Osteocyte (in vitro differentiated cells): ENCODE data around the gene HIC1. TPM values are rescaled to one million over a fixed set of nuclear protein-coding genes. Genes with fewer than 3 reads are reported as not detected.

Source experiments
- DNase-seq: peaks from one replicate; pipeline ENCODE4 v3.0.0; 2021; ENCODE audit warnings: mixed read lengths; ENCODE audit not compliant: unreplicated experiment; ENCODE audit errors: extremely low spot score
- H3K27ac Mint-ChIP-seq: one replicate; pipeline ENCODE4 v1.8.0; 2021; ENCODE audit warnings: mild to moderate bottlenecking, mixed read lengths; ENCODE audit not compliant: unreplicated experiment
- H3K27me3 Mint-ChIP-seq: one replicate; pipeline ENCODE4 v1.8.0; 2021; ENCODE audit warnings: mixed read lengths; ENCODE audit not compliant: unreplicated experiment
- H3K36me3 Mint-ChIP-seq: one replicate; pipeline ENCODE4 v1.8.0; 2021; ENCODE audit warnings: mixed read lengths; ENCODE audit not compliant: unreplicated experiment
- H3K4me1 Mint-ChIP-seq: one replicate; pipeline ENCODE4 v1.8.0; 2021; ENCODE audit warnings: mixed read lengths; ENCODE audit not compliant: unreplicated experiment
- H3K4me3 Mint-ChIP-seq: one replicate; pipeline ENCODE4 v1.8.0; 2021; ENCODE audit warnings: mild to moderate bottlenecking, moderate library complexity, mixed read lengths; ENCODE audit not compliant: unreplicated experiment
- H3K9me3 Mint-ChIP-seq: one replicate; pipeline ENCODE4 v1.8.0; 2021; ENCODE audit warnings: mixed read lengths; ENCODE audit not compliant: unreplicated experiment
- total RNA-seq: library from RNA; stranded (reverse); gene quantifications from 2 replicates; pipeline ENCODE4 v1.2.1, GENCODE V29; 2021
- TF ChIP-seq, protein P1 (sequence below): fragments of 200-600 bp; sonication (generic); IDR thresholded peaks from 2 replicates; pipeline ENCODE4 v1.5.0; 2021; ENCODE audit warnings: antibody characterized with exemption, mild to moderate bottlenecking, moderate library complexity

HIC1 gene
- total RNA-seq, 1 donor from 2014 or later, result 3.3 TPM

DNA sequence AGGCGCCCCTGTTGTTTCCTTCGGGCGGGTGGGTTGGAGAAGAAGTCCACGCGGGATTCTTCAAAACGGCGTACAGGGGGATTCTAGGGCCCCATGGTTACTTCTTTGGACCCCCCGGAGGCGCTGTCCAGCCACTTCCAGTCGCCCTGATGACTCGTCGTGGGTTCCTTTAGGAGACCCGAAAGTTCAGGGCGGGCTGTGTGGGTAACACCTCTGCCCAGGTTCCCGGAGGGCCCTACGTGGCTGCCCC is 716 bp upstream of the HIC1 start:
- H3K4me1 Mint-ChIP-seq, result peaks cover 22% of the 10 kb centered on the region
- H3K27me3 Mint-ChIP-seq, result peaks cover 4% of the 10 kb centered on the region
- no peak overlapping the region for H3K27ac Mint-ChIP-seq
- H3K9me3 Mint-ChIP-seq, result no peaks in the 10 kb centered on the region
- H3K36me3 Mint-ChIP-seq, result no peaks in the 10 kb centered on the region
- H3K4me3 Mint-ChIP-seq, result peak overlapping the region; percentile 62
- DNase-seq, result no peak
- TF ChIP-seq, protein P1, sequence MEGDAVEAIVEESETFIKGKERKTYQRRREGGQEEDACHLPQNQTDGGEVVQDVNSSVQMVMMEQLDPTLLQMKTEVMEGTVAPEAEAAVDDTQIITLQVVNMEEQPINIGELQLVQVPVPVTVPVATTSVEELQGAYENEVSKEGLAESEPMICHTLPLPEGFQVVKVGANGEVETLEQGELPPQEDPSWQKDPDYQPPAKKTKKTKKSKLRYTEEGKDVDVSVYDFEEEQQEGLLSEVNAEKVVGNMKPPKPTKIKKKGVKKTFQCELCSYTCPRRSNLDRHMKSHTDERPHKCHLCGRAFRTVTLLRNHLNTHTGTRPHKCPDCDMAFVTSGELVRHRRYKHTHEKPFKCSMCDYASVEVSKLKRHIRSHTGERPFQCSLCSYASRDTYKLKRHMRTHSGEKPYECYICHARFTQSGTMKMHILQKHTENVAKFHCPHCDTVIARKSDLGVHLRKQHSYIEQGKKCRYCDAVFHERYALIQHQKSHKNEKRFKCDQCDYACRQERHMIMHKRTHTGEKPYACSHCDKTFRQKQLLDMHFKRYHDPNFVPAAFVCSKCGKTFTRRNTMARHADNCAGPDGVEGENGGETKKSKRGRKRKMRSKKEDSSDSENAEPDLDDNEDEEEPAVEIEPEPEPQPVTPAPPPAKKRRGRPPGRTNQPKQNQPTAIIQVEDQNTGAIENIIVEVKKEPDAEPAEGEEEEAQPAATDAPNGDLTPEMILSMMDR, result no peak

DNA sequence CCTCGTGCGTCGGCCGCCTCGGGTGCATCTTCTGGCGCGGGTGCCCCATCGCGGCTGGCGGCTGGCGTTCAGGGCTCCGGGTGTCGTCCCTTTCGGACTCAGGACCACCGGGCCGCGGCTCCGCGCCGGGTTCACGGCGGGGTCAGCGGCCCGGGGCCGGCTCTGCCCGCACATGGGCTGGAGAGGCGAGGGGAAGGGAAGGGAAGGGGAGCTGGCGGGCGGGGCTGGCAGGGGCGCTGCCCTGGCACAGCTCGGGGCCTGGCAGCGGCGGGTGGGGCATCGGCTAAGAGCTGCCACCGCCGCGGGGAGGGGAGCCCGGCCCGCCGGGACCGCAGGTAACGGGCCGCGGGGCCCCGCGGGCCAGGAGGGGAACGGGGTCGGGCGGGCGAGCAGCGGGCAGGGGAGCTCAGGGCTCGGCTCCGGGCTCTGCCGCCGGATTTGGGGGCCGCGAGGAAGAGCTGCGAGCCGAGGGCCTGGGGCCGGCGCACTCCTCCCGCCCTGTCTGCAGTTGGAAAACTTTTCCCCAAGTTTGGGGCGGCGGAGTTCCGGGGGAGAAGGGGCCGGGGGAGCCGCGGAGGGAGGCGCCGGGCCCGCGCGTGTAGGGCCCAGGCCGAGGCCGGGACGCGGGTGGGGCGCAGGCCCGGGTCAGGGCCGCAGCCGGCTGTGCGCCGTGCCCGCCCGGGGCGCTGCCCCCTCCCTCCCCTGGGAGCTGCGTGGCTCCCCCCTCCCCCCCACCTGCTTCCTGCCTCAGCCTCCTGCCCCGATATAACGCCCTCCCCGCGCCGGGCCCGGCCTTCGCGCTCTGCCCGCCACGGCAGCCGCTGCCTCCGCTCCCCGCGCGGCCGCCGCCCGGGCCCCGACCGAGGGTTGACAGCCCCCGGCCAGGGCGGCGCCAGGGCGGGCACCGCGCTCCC is 646 bp downstream of the HIC1 start:
- H3K36me3 Mint-ChIP-seq, result peaks cover 8% of the 10 kb centered on the region
- H3K27ac Mint-ChIP-seq, result no peak overlapping the region
- TF ChIP-seq, protein P1, result no peak
- DNase-seq, result no peak
- peak overlapping the region; percentile 53 for H3K4me3 Mint-ChIP-seq
- H3K27me3 Mint-ChIP-seq, result peaks cover 4% of the 10 kb centered on the region
- peaks cover 24% of the 10 kb centered on the region for H3K4me1 Mint-ChIP-seq
- H3K9me3 Mint-ChIP-seq, result no peaks in the 10 kb centered on the region

DNA sequence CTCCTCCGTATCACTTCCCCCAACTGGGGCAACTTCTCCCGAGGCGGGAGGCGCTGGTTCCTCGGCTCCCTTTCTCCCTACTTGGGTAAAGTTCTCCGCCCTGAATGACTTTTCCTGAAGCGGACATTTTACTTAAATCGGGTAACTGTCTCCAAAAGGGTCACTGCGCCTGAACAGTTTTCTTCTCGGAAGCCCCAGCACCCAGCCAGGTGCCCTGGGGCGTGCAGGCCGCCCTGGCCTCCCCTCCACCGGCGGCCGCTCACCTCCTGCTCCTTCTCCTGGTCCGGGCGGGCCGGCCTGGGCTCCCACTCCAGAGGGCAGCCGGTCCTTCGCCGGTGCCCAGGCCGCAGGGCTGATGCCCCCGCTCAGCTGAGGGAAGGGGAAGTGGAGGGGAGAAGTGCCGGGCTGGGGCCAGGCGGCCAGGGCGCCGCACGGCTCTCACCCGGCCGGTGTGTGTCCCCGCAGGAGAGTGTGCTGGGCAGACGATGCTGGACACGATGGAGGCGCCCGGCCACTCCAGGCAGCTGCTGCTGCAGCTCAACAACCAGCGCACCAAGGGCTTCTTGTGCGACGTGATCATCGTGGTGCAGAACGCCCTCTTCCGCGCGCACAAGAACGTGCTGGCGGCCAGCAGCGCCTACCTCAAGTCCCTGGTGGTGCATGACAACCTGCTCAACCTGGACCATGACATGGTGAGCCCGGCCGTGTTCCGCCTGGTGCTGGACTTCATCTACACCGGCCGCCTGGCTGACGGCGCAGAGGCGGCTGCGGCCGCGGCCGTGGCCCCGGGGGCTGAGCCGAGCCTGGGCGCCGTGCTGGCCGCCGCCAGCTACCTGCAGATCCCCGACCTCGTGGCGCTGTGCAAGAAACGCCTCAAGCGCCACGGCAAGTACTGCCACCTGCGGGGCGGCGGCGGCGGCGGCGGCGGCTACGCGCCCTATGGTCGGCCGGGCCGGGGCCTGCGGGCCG is 1.6 kb downstream of the HIC1 start:
- TF ChIP-seq, protein P1, result no peak
- DNase-seq, result no peak
- Mint-ChIP-seq H3K4me1 (peaks cover 24% of the 10 kb centered on the region), H3K27ac (no peak overlapping the region), H3K4me3 (peak overlapping the region; percentile 44), H3K27me3 (peaks cover 4% of the 10 kb centered on the region), H3K36me3 (peaks cover 13% of the 10 kb centered on the region), H3K9me3 (no peaks in the 10 kb centered on the region)

DNA sequence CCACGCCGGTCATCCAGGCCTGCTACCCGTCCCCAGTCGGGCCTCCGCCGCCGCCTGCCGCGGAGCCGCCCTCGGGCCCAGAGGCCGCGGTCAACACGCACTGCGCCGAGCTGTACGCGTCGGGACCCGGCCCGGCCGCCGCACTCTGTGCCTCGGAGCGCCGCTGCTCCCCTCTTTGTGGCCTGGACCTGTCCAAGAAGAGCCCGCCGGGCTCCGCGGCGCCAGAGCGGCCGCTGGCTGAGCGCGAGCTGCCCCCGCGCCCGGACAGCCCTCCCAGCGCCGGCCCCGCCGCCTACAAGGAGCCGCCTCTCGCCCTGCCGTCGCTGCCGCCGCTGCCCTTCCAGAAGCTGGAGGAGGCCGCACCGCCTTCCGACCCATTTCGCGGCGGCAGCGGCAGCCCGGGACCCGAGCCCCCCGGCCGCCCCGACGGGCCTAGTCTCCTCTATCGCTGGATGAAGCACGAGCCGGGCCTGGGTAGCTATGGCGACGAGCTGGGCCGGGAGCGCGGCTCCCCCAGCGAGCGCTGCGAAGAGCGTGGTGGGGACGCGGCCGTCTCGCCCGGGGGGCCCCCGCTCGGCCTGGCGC is 2.4 kb downstream of the HIC1 start:
- TF ChIP-seq, protein P1, result no peak
- peaks cover 13% of the 10 kb centered on the region for H3K36me3 Mint-ChIP-seq
- DNase-seq, result no peak
- H3K4me3 Mint-ChIP-seq, result no peak overlapping the region
- H3K27ac Mint-ChIP-seq, result no peak overlapping the region
- no peaks in the 10 kb centered on the region for H3K9me3 Mint-ChIP-seq
- H3K27me3 Mint-ChIP-seq, result no peaks in the 10 kb centered on the region
- H3K4me1 Mint-ChIP-seq, result peaks cover 24% of the 10 kb centered on the region
